ENCODE measurements around the gene AVP. TPM values are rescaled to one million over a fixed set of nuclear protein-coding genes. Genes with fewer than 3 reads are reported as not detected.

Gene AVP
- total and polyA plus RNA-seq, 2 experiments from 2014 or later: 0.67 to 1.3 TPM

DNA sequence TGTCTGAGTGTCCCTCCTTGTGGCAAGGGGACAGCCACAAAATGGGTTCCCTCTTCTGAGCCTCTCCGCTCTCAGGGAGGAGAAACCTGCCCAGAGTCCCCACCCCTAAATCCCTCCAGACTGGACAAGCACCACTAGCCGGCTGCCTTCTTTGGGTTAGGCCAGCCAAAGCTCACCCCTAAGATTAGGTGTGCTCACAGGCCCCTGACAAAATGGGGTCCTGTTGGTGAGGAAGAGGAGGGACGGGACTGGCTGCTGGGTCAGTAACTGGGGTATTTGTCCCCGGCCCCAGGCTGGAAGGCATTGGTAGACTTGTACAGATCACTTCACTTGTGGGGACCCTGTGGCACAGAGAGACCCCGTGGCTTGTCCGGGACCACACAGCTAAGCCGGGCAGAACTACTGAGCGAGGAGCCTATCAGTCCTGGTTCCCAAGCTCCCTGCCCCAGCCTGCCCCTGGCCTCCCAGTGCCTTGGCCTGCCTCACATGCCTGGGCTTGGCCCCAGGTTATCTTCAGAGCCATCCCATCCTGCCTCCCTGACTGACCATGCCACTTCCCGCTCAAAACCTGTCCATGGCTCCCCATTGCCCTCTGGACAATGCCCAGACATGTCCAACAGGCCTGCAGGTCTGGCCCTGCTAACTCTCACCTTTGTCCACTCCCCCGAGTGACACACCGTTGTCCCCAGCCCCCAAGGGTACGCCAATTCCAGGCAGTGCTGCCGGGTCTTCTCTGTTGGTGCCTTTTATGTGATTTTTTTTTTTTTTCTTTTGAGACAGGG lies 10.5 kb upstream of the AVP start:
- peaks cover 13% of the 10 kb centered on the region for H3K27me3 ChIP-seq

DNA sequence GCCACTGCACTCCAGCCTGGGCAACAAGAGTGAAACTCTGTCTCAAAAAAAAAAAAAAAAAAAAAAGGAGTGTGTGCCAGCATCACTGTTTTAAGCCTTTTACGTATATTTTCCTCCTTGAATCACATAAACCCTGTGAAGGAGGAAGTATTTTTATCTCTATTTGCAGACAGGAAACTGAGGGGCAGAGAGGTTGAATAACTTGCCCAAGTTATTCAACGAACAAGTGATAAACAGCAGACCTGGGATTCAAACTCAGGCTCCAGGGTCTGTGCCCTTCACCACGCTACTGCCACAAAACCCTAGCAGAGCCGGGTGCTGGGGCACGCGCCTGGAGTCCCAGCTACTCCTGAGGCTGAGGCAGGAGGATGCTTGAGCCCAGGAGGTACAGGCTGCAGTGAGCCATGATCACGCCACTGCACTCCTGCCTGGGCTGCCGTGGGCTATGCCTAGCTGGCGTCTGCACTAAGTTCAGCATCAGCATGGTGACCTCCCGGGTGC lies 9.4 kb upstream of the AVP start:
- Histone ChIP-seq H3K4me1 (ENCODE audit: insufficient read depth) (no peaks in the 10 kb centered on the region), H3K4me3 (no peak overlapping the region), H4K20me1 (ENCODE audit: insufficient read depth, poor library complexity, severe bottlenecking) (no peaks in the 10 kb centered on the region), H3K27me3 (peaks cover 13% of the 10 kb centered on the region), H3K9me3 (ENCODE audit: low read depth) (no peaks in the 10 kb centered on the region), H2AFZ (no peak overlapping the region), H3K79me2 (no peaks in the 10 kb centered on the region), H3K4me2 (no peak overlapping the region), H3K27ac (no peak overlapping the region), H3K36me3 (replicated peaks; ENCODE audit: insufficient read depth, low read depth) (no peaks in the 10 kb centered on the region), H3K9me2 (replicated peaks; ENCODE audit: insufficient read depth) (no peaks in the 10 kb centered on the region)
- TF ChIP-seq EZH2 (IDR thresholded peaks at IDR 0.05; ENCODE audit: borderline replicate concordance) (no peak), EZH2phosphoT487 (IDR thresholded peaks at IDR 0.05; ENCODE audit: low read depth, severe bottlenecking, unreplicated experiment) (no peak)
- TF ChIP-seq, protein P1, sequence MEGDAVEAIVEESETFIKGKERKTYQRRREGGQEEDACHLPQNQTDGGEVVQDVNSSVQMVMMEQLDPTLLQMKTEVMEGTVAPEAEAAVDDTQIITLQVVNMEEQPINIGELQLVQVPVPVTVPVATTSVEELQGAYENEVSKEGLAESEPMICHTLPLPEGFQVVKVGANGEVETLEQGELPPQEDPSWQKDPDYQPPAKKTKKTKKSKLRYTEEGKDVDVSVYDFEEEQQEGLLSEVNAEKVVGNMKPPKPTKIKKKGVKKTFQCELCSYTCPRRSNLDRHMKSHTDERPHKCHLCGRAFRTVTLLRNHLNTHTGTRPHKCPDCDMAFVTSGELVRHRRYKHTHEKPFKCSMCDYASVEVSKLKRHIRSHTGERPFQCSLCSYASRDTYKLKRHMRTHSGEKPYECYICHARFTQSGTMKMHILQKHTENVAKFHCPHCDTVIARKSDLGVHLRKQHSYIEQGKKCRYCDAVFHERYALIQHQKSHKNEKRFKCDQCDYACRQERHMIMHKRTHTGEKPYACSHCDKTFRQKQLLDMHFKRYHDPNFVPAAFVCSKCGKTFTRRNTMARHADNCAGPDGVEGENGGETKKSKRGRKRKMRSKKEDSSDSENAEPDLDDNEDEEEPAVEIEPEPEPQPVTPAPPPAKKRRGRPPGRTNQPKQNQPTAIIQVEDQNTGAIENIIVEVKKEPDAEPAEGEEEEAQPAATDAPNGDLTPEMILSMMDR (IDR thresholded peaks at IDR 0.05; ENCODE audit: poor library complexity): no peak
- DNase-seq (ENCODE audit: low spot score): no peak
- 90% methylated on average over 10 of the region's 10 CpGs for WGBS (ENCODE audit: low lambda C conversion rate, missing lambda C conversion rate)

More for the DNA sequence above, 10.5 kb upstream of the AVP start:
- Histone ChIP-seq H3K4me2 (no peak overlapping the region), H3K4me3 (no peak overlapping the region), H3K9me3 (ENCODE audit: low read depth) (no peaks in the 10 kb centered on the region), H2AFZ (no peak overlapping the region), H3K79me2 (no peaks in the 10 kb centered on the region), H3K9me2 (replicated peaks; ENCODE audit: insufficient read depth) (no peaks in the 10 kb centered on the region), H3K27ac (no peak overlapping the region), H4K20me1 (ENCODE audit: insufficient read depth, poor library complexity, severe bottlenecking) (no peaks in the 10 kb centered on the region), H3K4me1 (ENCODE audit: insufficient read depth) (no peaks in the 10 kb centered on the region), H3K36me3 (replicated peaks; ENCODE audit: insufficient read depth, low read depth) (no peaks in the 10 kb centered on the region)
- no peak for DNase-seq (ENCODE audit: low spot score)
- TF ChIP-seq EZH2 (IDR thresholded peaks at IDR 0.05; ENCODE audit: borderline replicate concordance): no peak
- TF ChIP-seq EZH2phosphoT487 (IDR thresholded peaks at IDR 0.05; ENCODE audit: low read depth, severe bottlenecking, unreplicated experiment): no peak
- TF ChIP-seq, protein P1 (IDR thresholded peaks at IDR 0.05; ENCODE audit: poor library complexity): no peak
- WGBS (ENCODE audit: low lambda C conversion rate, missing lambda C conversion rate): 93% methylated on average over 13 of the region's 13 CpGs

DNA sequence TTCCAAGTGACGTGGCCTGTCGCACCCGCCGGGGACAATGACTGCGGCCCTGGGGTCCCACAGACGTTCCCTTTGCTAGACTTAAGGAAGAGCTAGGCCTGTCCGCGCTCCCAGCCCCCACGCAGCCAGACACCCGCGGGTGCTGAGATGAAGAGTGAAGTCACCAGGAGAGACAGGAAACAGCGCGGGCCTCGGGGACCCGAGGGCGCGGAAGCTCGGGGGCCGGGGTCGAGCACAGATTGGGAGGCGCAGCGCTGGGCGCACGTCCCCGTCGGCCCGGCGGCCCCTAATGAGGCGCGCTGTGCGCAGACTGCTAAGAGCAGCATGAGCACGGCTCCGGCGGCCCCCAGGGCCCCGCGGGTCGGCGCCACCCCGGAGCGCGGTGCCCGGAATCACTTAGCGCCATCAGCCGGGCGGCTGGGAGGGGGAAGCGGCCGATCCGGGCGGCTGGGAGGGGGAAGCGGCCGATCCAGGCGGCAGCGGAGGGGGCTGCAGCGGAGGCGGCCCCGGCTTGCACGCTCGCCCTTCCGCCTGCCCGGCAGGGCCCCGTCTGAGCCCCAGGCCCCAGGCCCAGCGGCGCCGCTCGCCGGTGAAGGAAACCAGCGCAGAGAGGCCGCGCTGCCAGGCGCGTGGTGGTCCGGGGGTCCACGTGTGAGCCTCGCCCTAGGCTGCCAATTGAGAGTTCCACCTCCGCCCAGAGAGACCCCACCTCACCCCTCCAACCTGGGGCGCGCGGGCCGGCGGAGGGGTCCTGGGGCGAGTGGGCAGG lies 8.3 kb upstream of the AVP start:
- Histone ChIP-seq H3K27ac (no peak overlapping the region), H3K4me2 (peak overlapping the region; percentile 84), H4K20me1 (ENCODE audit: insufficient read depth, poor library complexity, severe bottlenecking) (no peaks in the 10 kb centered on the region), H3K27me3 (peaks cover 13% of the 10 kb centered on the region), H3K36me3 (replicated peaks; ENCODE audit: insufficient read depth, low read depth) (no peaks in the 10 kb centered on the region), H3K4me1 (ENCODE audit: insufficient read depth) (no peaks in the 10 kb centered on the region), H3K4me3 (peak overlapping the region; percentile 20), H3K9me2 (replicated peaks; ENCODE audit: insufficient read depth) (no peaks in the 10 kb centered on the region), H2AFZ (peak overlapping the region; percentile 60), H3K9me3 (ENCODE audit: low read depth) (no peaks in the 10 kb centered on the region), H3K79me2 (no peaks in the 10 kb centered on the region)
- WGBS (ENCODE audit: low lambda C conversion rate, missing lambda C conversion rate): 40% methylated on average over 61 of the region's 81 CpGs
- DNase-seq (ENCODE audit: low spot score): no peak
- TF ChIP-seq, protein P1 (IDR thresholded peaks at IDR 0.05; ENCODE audit: poor library complexity): no peak
- TF ChIP-seq EZH2phosphoT487 (IDR thresholded peaks at IDR 0.05; ENCODE audit: low read depth, severe bottlenecking, unreplicated experiment) (no peak), EZH2 (IDR thresholded peaks at IDR 0.05; ENCODE audit: borderline replicate concordance) (no peak)

Data from hepatocyte (in vitro differentiated cells).